ENCODE measurements around the gene MIGA2. TPM values are rescaled to one million over a fixed set of nuclear protein-coding genes. Genes with fewer than 3 reads are reported as not detected.

Gene MIGA2
- total and polyA plus RNA-seq, 7 donors, result 8.4 to 18.1 (median 13.7) TPM

- Histone ChIP-seq H3K4me1 (peaks cover 6% of the 10 kb centered on the region), H3K9me3 (no peaks in the 10 kb centered on the region), H3K27ac (no peak overlapping the region), H3K4me3 (no peak overlapping the region), H3K27me3 (ENCODE audit: insufficient read depth in 3 of 3, low read length in 2 of 3) (no peaks in the 10 kb centered on the region), H3K36me3 (ENCODE audit: insufficient read depth in 1 of 2, low read depth in 1 of 2) (peaks cover 4 to 57% of the 10 kb centered on the region in 2 donors)
- intact Hi-C loops (cut with DNase I), result no loop called here
- peak in 1 of 4 donors; percentile 7 for ATAC-seq
- no peak for TF ChIP-seq CTCF (IDR thresholded peaks at IDR 0.05)
- DNase-seq, result no peak
- 89 to 93% (median 91%) methylated on average over 15 to 21 of the region's 21 CpGs for WGBS, 3 donors
Observed at GRCh38 chr9:129095170-129095667, 58.8 kb downstream of the MIGA2 start.

GRCh38 chr9:129095908-129096307 is 59.5 kb downstream of the MIGA2 start:
- intact Hi-C loops (cut with DNase I), result no loop called here
- peaks cover 4 to 58% of the 10 kb centered on the region in 2 donors for H3K36me3 ChIP-seq (ENCODE audit: insufficient read depth in 1 of 2, low read depth in 1 of 2)
- ATAC-seq (no peak), DNase-seq (no peak)
- no peak overlapping the region for H3K27ac ChIP-seq
- H3K9me3 ChIP-seq, result no peaks in the 10 kb centered on the region
- WGBS, 3 donors, result 94 to 95% (median 94%) methylated on average over 12 of the region's 12 CpGs
- TF ChIP-seq CTCF (IDR thresholded peaks at IDR 0.05), result no peak
- peaks cover 6% of the 10 kb centered on the region for H3K4me1 ChIP-seq
- H3K27me3 ChIP-seq (ENCODE audit: insufficient read depth in 3 of 3, low read length in 2 of 3), result no peaks in the 10 kb centered on the region
- no peak overlapping the region for H3K4me3 ChIP-seq

GRCh38 chr9:129097671-129098306 is 61.4 kb downstream of the MIGA2 start:
- Histone ChIP-seq H3K4me1 (peaks cover 6% of the 10 kb centered on the region), H3K4me3 (no peak overlapping the region), H3K27ac (no peak overlapping the region), H3K27me3 (ENCODE audit: insufficient read depth in 3 of 3, low read length in 2 of 3) (no peaks in the 10 kb centered on the region), H3K9me3 (no peaks in the 10 kb centered on the region), H3K36me3 (ENCODE audit: insufficient read depth in 1 of 2, low read depth in 1 of 2) (peaks cover 4 to 72% of the 10 kb centered on the region in 2 donors)
- ATAC-seq (no peak), DNase-seq (no peak)
- intact Hi-C loops (cut with DNase I), result no loop called here
- WGBS, 3 donors, result 87 to 95% (median 92%) methylated on average over 16 of the region's 16 CpGs
- no peak for TF ChIP-seq CTCF (IDR thresholded peaks at IDR 0.05)

GRCh38 chr9:129098328-129098727 is 61.9 kb downstream of the MIGA2 start:
- H3K36me3 ChIP-seq (ENCODE audit: insufficient read depth in 1 of 2, low read depth in 1 of 2), result peaks cover 4 to 72% of the 10 kb centered on the region in 2 donors
- WGBS, 3 donors, result 84 to 90% (median 88%) methylated on average over 11 of the region's 11 CpGs
- DNase-seq, result no peak

More at GRCh38 chr9:129098328-129098727, 61.9 kb downstream of the MIGA2 start:
- TF ChIP-seq CTCF (IDR thresholded peaks at IDR 0.05), result no peak
- H3K4me1 ChIP-seq, result peaks cover 7% of the 10 kb centered on the region
- H3K9me3 ChIP-seq, result no peaks in the 10 kb centered on the region
- H3K27me3 ChIP-seq (ENCODE audit: insufficient read depth in 3 of 3, low read length in 2 of 3), result no peaks in the 10 kb centered on the region
- no peak overlapping the region for H3K27ac ChIP-seq
- no peak for ATAC-seq
- intact Hi-C loops (cut with DNase I), result no loop called here
- no peak overlapping the region for H3K4me3 ChIP-seq
